HepG2 (cell line): ENCODE results near the gene ULK4. TPM values are rescaled to one million over a fixed set of nuclear protein-coding genes. Genes with fewer than 3 reads are reported as not detected.
A peak's percentile ranks its signal among the peaks of the same experiment; 100 is the strongest.

Source experiments
- DNMT3B ChIP-seq: conservative IDR thresholded peaks from 2 replicates; pipeline ENCODE4 v1.6.1; 2016; ENCODE audit warnings: missing biosample characterization, control low read depth
- EZH2 ChIP-seq: conservative IDR thresholded peaks from 2 replicates; pipeline ENCODE4 v1.6.1; 2012; ENCODE audit warnings: mild to moderate bottlenecking, low read depth, low read length, moderate library complexity
- GMEB1 ChIP-seq: sonication (generic); formaldehyde crosslinking; IDR thresholded peaks from 2 replicates; pipeline ENCODE4 v1.5.1; 2020; ENCODE audit warnings: missing genetic modification reagents, mild to moderate bottlenecking, borderline replicate concordance
- KLF11 ChIP-seq: IDR thresholded peaks from 2 replicates; pipeline ENCODE4 v1.6.1; 2016; ENCODE audit warnings: missing compliant biosample characterization
- RFX5 ChIP-seq: IDR thresholded peaks from 2 replicates; pipeline ENCODE4 v1.6.1; 2011; ENCODE audit warnings: low read depth, low read length, improper control_type of control experiment
- RFXAP ChIP-seq: sonication (generic); formaldehyde crosslinking; IDR thresholded peaks from 2 replicates; pipeline ENCODE4 v1.4.0; 2020; ENCODE audit warnings: missing genetic modification reagents, borderline replicate concordance
- TEF ChIP-seq: sonication (generic); formaldehyde crosslinking; IDR thresholded peaks from 2 replicates; pipeline ENCODE4 v1.5.0; 2020; ENCODE audit warnings: missing genetic modification reagents
- ZFP1 ChIP-seq: IDR thresholded peaks from 2 replicates; pipeline ENCODE4 v1.6.1; 2016
- ZNF251 ChIP-seq: sonication (generic); formaldehyde crosslinking; IDR thresholded peaks from 2 replicates; pipeline ENCODE4 v1.9.0; 2021; ENCODE audit warnings: mild to moderate bottlenecking, missing genetic modification reagents
- ZNF274 ChIP-seq: sonication (generic); formaldehyde crosslinking; IDR thresholded peaks from 2 replicates; pipeline ENCODE4 v1.5.1; 2020; ENCODE audit warnings: mild to moderate bottlenecking, missing genetic modification reagents
- ZNF329 ChIP-seq: sonication (generic); formaldehyde crosslinking; IDR thresholded peaks from 2 replicates; pipeline ENCODE4 v1.9.0; 2021; ENCODE audit warnings: low read depth, mild to moderate bottlenecking, missing genetic modification reagents
- ZNF407 ChIP-seq: sonication (generic); formaldehyde crosslinking; IDR thresholded peaks from one replicate; pipeline ENCODE4 v1.5.1; 2020; ENCODE audit warnings: mild to moderate bottlenecking, missing genetic modification reagents; ENCODE audit errors: not compliant biosample characterization
- ZNF441 ChIP-seq: sonication (generic); formaldehyde crosslinking; IDR thresholded peaks from 2 replicates; pipeline ENCODE4 v1.7.0; 2021; ENCODE audit warnings: missing genetic modification reagents, borderline replicate concordance
- ZNF564 ChIP-seq: sonication (generic); formaldehyde crosslinking; IDR thresholded peaks from 2 replicates; pipeline ENCODE4 v1.8.1; 2023; ENCODE audit warnings: mild to moderate bottlenecking, missing genetic modification reagents
- ZNF703 ChIP-seq: sonication (generic); formaldehyde crosslinking; IDR thresholded peaks from 2 replicates; pipeline ENCODE4 v1.5.1; 2020; ENCODE audit warnings: missing genetic modification reagents, mild to moderate bottlenecking, moderate library complexity, borderline replicate concordance
- ZNF724P ChIP-seq: sonication (generic); formaldehyde crosslinking; IDR thresholded peaks from 2 replicates; pipeline ENCODE4 v1.8.0; 2022; ENCODE audit warnings: missing genetic modification reagents, borderline replicate concordance
- ZNF761 ChIP-seq: sonication (generic); formaldehyde crosslinking; conservative IDR thresholded peaks from 2 replicates; pipeline ENCODE4 v1.4.0; 2020; ENCODE audit warnings: mild to moderate bottlenecking, missing genetic modification reagents
- polyA plus RNA-seq, 8 experiments: library from polyadenylated mRNA; depleted of rRNA in 3 of 8; stranded (reverse) in 7 of 8; unstranded in 1 of 8; fragments of >200 nt; fragmentation: Illumina TruSeq in 4 of 8; extraction: Trizol in 4 of 8; gene quantifications; 2 replicates each; pipeline versions ENCODE4 v1.2.1 to v1.2.3, GENCODE V29; 2011 to 2016; ENCODE audit warnings: low read depth in 4 of 8, missing spikeins in 1 of 8, mixed read lengths in 1 of 8; ENCODE audit not compliant: insufficient read depth in 1 of 8
- total RNA-seq, 5 experiments: library from RNA; depleted of rRNA; stranded (reverse); fragments of >200 nt; fragmentation: Illumina TruSeq; extraction: Trizol; gene quantifications; 2 replicates each; pipeline ENCODE4 v1.2.3, GENCODE V29; 2016; ENCODE audit warnings: low read depth in 1 of 5

Gene ULK4
- total and polyA plus RNA-seq, 2 of the 13 experiments (the other 11 are each of a cell fraction or from before 2014, with no cell fraction given): 6.7 to 11.8 TPM

- TF ChIP-seq GMEB1: no peak
- no peak for TF ChIP-seq ZNF329
- TF ChIP-seq ZNF274: no peak
- TF ChIP-seq RFXAP: no peak
- TF ChIP-seq ZNF251 (CRISPR knock-in tag): no peak
- TF ChIP-seq ZNF724P (CRISPR knock-in tag): no peak
- no peak for TF ChIP-seq RFX5
- no peak for TF ChIP-seq ZNF407 (CRISPR knock-in tag)
- 0 out of 2 replicates have a peak, but pooled peaks have one; percentile 49 for TF ChIP-seq DNMT3B
- TF ChIP-seq ZFP1 (CRISPR knock-in tag): peak; percentile 93; the same call in 1 of the 2 replicates
- no peak for TF ChIP-seq ZNF441
- TF ChIP-seq KLF11 (CRISPR knock-in tag): peak; percentile 93
- TF ChIP-seq ZNF564 (CRISPR knock-in tag): peak; percentile 49; the same call in 1 of the 2 replicates
- TF ChIP-seq ZNF703 (CRISPR knock-in tag): no peak
- TF ChIP-seq EZH2: no peak
- no peak for TF ChIP-seq TEF (CRISPR knock-in tag)
- 0 out of 2 replicates have a peak, but pooled peaks have one; percentile 40 for TF ChIP-seq ZNF761 (CRISPR knock-in tag)
Measured at GRCh38 chr3:41267975-41268640, 693.8 kb downstream of the ULK4 start (continued).
